K562 (cell line): Measurements from ENCODE around the gene OR52K1.

Source experiments
- BACH1 ChIP-seq: fragments of 200-800 bp; sonication (Bioruptor generic); IDR thresholded peaks from 2 replicates; pipeline ENCODE4 v1.6.1; 2016; ENCODE audit warnings: missing genetic modification characterization, missing compliant biosample characterization
- NFE2 ChIP-seq: IDR thresholded peaks from 2 replicates; pipeline ENCODE4 v1.6.1; 2014; ENCODE audit warnings: antibody characterized with exemption, low read depth
- STAG1 ChIP-seq: sonication (generic); formaldehyde crosslinking; IDR thresholded peaks from 2 replicates; pipeline ENCODE4 v1.5.0; 2020; ENCODE audit warnings: missing genetic modification reagents, borderline replicate concordance
- TF ChIP-seq, protein P1 (sequence below), 3 experiments: IDR thresholded peaks in 2 of 3; conservative IDR thresholded peaks in 1 of 3; 2 replicates each; pipeline ENCODE4 v1.5.1; 2011 to 2012; ENCODE audit warnings: low read length in 3 of 3, mild to moderate bottlenecking in 3 of 3, control low read depth in 2 of 3, improper control_type of control experiment in 1 of 3, inconsistent platforms in 1 of 3, low read depth in 1 of 3, mixed read lengths in 1 of 3, moderate library complexity in 1 of 3; ENCODE audit not compliant: insufficient read depth in 2 of 3
- TF ChIP-seq, protein P2 (sequence below), 2 experiments: fragments of 250-450 bp in 1 of 2; fragments of 450-650 bp in 1 of 2; sonication (Bioruptor Pico) in 1 of 2; IDR thresholded peaks; 2 replicates each; pipeline versions ENCODE4 v1.6.1 to v1.8.0; 2016 to 2021; ENCODE audit warnings: mild to moderate bottlenecking in 2 of 2, moderate library complexity in 2 of 2, missing compliant biosample characterization in 1 of 2, missing genetic modification characterization in 1 of 2

DNA sequence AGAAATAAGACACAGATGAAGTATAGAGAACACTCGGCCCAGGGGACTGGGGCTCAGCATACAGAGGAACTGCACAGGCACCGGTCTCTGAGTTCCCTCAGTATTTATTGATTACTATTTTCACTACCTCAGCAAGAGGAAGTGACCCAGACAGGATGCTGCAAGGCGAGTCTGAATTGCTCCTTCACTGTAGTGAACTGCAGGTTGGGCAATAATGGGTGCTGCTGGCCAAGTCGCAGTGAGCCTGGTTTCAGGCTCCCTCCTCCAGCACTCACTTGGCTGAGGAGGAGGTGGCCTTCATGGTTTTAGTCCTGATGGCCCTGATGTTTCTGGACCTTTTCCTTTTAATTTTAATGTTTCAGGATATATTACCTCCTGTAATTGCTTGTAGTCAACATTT is 22.9 kb upstream of the OR52K1 start:
- no peak for TF ChIP-seq BACH1 (tag)
- no peak for TF ChIP-seq STAG1
- TF ChIP-seq, protein P1, sequence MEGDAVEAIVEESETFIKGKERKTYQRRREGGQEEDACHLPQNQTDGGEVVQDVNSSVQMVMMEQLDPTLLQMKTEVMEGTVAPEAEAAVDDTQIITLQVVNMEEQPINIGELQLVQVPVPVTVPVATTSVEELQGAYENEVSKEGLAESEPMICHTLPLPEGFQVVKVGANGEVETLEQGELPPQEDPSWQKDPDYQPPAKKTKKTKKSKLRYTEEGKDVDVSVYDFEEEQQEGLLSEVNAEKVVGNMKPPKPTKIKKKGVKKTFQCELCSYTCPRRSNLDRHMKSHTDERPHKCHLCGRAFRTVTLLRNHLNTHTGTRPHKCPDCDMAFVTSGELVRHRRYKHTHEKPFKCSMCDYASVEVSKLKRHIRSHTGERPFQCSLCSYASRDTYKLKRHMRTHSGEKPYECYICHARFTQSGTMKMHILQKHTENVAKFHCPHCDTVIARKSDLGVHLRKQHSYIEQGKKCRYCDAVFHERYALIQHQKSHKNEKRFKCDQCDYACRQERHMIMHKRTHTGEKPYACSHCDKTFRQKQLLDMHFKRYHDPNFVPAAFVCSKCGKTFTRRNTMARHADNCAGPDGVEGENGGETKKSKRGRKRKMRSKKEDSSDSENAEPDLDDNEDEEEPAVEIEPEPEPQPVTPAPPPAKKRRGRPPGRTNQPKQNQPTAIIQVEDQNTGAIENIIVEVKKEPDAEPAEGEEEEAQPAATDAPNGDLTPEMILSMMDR (IDR thresholded peaks at IDR 0.05 in 2 of 3, conservative IDR thresholded peaks at IDR 0.05 in 1 of 3; ENCODE audit: insufficient read depth in 2 of 3, low read depth in 1 of 3, low read length in 3 of 3) = no peak
- TF ChIP-seq, protein P2, sequence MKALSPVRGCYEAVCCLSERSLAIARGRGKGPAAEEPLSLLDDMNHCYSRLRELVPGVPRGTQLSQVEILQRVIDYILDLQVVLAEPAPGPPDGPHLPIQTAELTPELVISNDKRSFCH (CRISPR knock-in tag; IDR thresholded peaks at IDR 0.05) = no peak
- TF ChIP-seq, protein P2 (tag; IDR thresholded peaks at IDR 0.05) = no peak
- TF ChIP-seq NFE2 = no peak
